HCT116 (cell line): ENCODE data around the gene FAM228B. TPM values are rescaled to one million over a fixed set of nuclear protein-coding genes. Genes with fewer than 3 reads are reported as not detected.

Experiments
- ATAC-seq: fragments of 200-7000 bp; cut with Tn5 transposase; 2 replicates; pipeline ENCODE4 v1.9.1; 2020; ENCODE audit warnings: mild to moderate bottlenecking, moderate library complexity
- BruUV-seq: library from RNA; stranded (reverse); fragments of 400-500 nt; replicated peaks from 2 replicates; lab custom pipeline; 2021; lab: Mats Ljungman, UMichigan
- CTCF ChIA-PET: fragments of 300-600 bp; sonication (Branson Sonifier 250); formaldehyde crosslinking; loops from one replicate; lab custom pipeline; 2021; ENCODE audit warnings: antibody characterized with exemption; lab: Charles Lee
- POLR2A ChIA-PET: fragments of 300-600, 350-600 bp; sonication (Branson Sonifier 250); formaldehyde crosslinking; loops from one replicate; lab custom pipeline; 2021; ENCODE audit warnings: antibody characterized with exemption; lab: Charles Lee
- RAD21 ChIA-PET, 2 experiments: fragments of 300-600 bp; sonication (Branson Sonifier 250); formaldehyde crosslinking; loops; one replicate each; lab custom pipeline; 2023; ENCODE audit warnings: low total read pairs in 2 of 2; ENCODE audit not compliant: uncharacterized antibody in 2 of 2, unreplicated experiment in 2 of 2, low non-redundant PET in 1 of 2; lab: Charles Lee
- DNase-seq: peaks from one replicate; pipeline ENCODE4 v3.0.0-alpha.2; 2010; ENCODE audit warnings: low read depth, low spot score
- H2AFZ ChIP-seq: fragments of 200-600 bp; shearing (Covaris generic), sonication (generic); 2 replicates; pipeline ENCODE4 v1.6.1; 2017; ENCODE audit warnings: low read depth, mixed run types, mixed read lengths, antibody characterized with exemption, low read length; ENCODE audit not compliant: poor library complexity, severe bottlenecking
- H3K27ac ChIP-seq: 2 replicates; pipeline ENCODE4 v1.5.1; 2012; ENCODE audit warnings: low read depth, low read length
- H3K27me3 ChIP-seq: fragments of 200-600 bp; sonication (generic); 2 replicates; pipeline ENCODE4 v1.6.1; 2016; ENCODE audit warnings: mixed run types, low read length, mixed read lengths; ENCODE audit not compliant: insufficient read depth
- H3K36me3 ChIP-seq, 2 experiments: fragments of 200-500 bp in 1 of 2; fragments of 200-600 bp in 1 of 2; sonication (Bioruptor generic) in 1 of 2; sonication (generic) in 1 of 2; 2 replicates each; pipeline versions ENCODE4 v1.5.1 to v1.6.1; 2014 to 2016; ENCODE audit warnings: low read length in 2 of 2, inconsistent platforms in 1 of 2, mixed read lengths in 1 of 2, mixed run types in 1 of 2; ENCODE audit not compliant: insufficient read depth in 2 of 2, control insufficient read depth in 1 of 2
- H3K4me1 ChIP-seq, 2 experiments: fragments of 200-600 bp in 1 of 2; sonication (generic) in 1 of 2; 2 replicates each; pipeline versions ENCODE4 v1.5.1 to v1.6.1; 2012 to 2017; ENCODE audit warnings: low read length in 2 of 2, inconsistent platforms in 1 of 2, mild to moderate bottlenecking in 1 of 2, mixed read lengths in 1 of 2, mixed run types in 1 of 2, moderate library complexity in 1 of 2; ENCODE audit not compliant: insufficient read depth in 2 of 2, control insufficient read depth in 1 of 2
- H3K4me2 ChIP-seq: fragments of 200-600 bp; sonication (generic); 2 replicates; pipeline ENCODE4 v1.6.1; 2017; ENCODE audit warnings: mixed run types, low read length, mixed read lengths
- H3K4me3 ChIP-seq, 2 experiments: fragments of 200-600 bp in 1 of 2; sonication (generic) in 1 of 2; replicated peaks in 1 of 2; 2 replicates each; pipeline ENCODE4 v1.5.1; 2011 to 2016; ENCODE audit warnings: low read length in 2 of 2, control low read depth in 1 of 2, low read depth in 1 of 2, mild to moderate bottlenecking in 1 of 2, mixed read lengths in 1 of 2, mixed run types in 1 of 2
- H3K79me2 ChIP-seq: fragments of 200-600 bp; sonication (generic); 2 replicates; pipeline ENCODE4 v1.6.1; 2017; ENCODE audit warnings: mild to moderate bottlenecking, mixed run types, low read length, moderate library complexity, mixed read lengths; ENCODE audit not compliant: insufficient read depth
- H3K9ac ChIP-seq: fragments of 200-600 bp; sonication (generic); 2 replicates; pipeline ENCODE4 v1.6.1; 2016; ENCODE audit warnings: low read length, mixed read lengths
- H3K9me2 ChIP-seq: fragments of 200-600 bp; sonication (generic), shearing (Covaris generic); 2 replicates; pipeline ENCODE4 v1.6.1; 2017; ENCODE audit warnings: mixed run types, mild to moderate bottlenecking, moderate library complexity; ENCODE audit not compliant: insufficient read depth
- H3K9me3 ChIP-seq, 2 experiments: fragments of 200-500 bp in 1 of 2; fragments of 200-600 bp in 1 of 2; sonication (Bioruptor generic) in 1 of 2; sonication (generic) in 1 of 2; 2 replicates each; pipeline ENCODE4 v1.6.1; 2014 to 2017; ENCODE audit warnings: low read length in 2 of 2, mixed read lengths in 2 of 2, inconsistent platforms in 1 of 2, low read depth in 1 of 2, mild to moderate bottlenecking in 1 of 2, mixed run types in 1 of 2, moderate library complexity in 1 of 2; ENCODE audit not compliant: control insufficient read depth in 1 of 2, insufficient read depth in 1 of 2
- H4K20me1 ChIP-seq: fragments of 200-600 bp; sonication (generic), shearing (Covaris generic); 2 replicates; pipeline ENCODE4 v1.6.1; 2017; ENCODE audit warnings: mixed run types, mild to moderate bottlenecking, moderate library complexity; ENCODE audit not compliant: insufficient read depth
- ATF3 ChIP-seq: IDR thresholded peaks from 2 replicates; pipeline ENCODE4 v1.6.1; 2012
- CTCF ChIP-seq, 3 experiments: fragments of 200-600 bp in 1 of 3; sonication (generic) in 1 of 3; IDR thresholded peaks in 2 of 3; conservative IDR thresholded peaks in 1 of 3; 2 replicates each; pipeline ENCODE4 v1.5.1; 2012 to 2017; ENCODE audit warnings: low read depth in 2 of 3, low read length in 2 of 3, antibody characterized with exemption in 1 of 3, borderline replicate concordance in 1 of 3, control low read depth in 1 of 3, mild to moderate bottlenecking in 1 of 3, mixed read lengths in 1 of 3, mixed run types in 1 of 3, moderate library complexity in 1 of 3; ENCODE audit not compliant: insufficient read depth in 1 of 3
- EGR1 ChIP-seq: IDR thresholded peaks from 2 replicates; pipeline ENCODE4 v1.6.1; 2012; ENCODE audit warnings: low read depth
- ELF1 ChIP-seq: IDR thresholded peaks from 2 replicates; pipeline ENCODE4 v1.6.1; 2012; ENCODE audit warnings: low read depth, borderline replicate concordance
- POLR2A ChIP-seq: IDR thresholded peaks from 2 replicates; pipeline ENCODE4 v1.7.0; 2011; ENCODE audit warnings: borderline replicate concordance; ENCODE audit not compliant: insufficient read depth, insufficient read length; ENCODE audit errors: extremely low read depth
- POLR2AphosphoS5 ChIP-seq: IDR thresholded peaks from 2 replicates; pipeline ENCODE4 v1.6.1; 2011; ENCODE audit warnings: mild to moderate bottlenecking, low read depth, low read length, moderate library complexity
- REST ChIP-seq: IDR thresholded peaks from 2 replicates; pipeline ENCODE4 v1.6.1; 2012; ENCODE audit warnings: low read depth
- SIN3A ChIP-seq: IDR thresholded peaks from 2 replicates; pipeline ENCODE4 v1.6.1; 2012; ENCODE audit warnings: low read depth
- SRF ChIP-seq: IDR thresholded peaks from 2 replicates; pipeline ENCODE4 v1.6.1; 2012; ENCODE audit warnings: low read depth
- TCF7L2 ChIP-seq: IDR thresholded peaks from 2 replicates; pipeline ENCODE4 v1.7.0; 2011; ENCODE audit warnings: borderline replicate concordance, inconsistent platforms; ENCODE audit not compliant: insufficient read depth, insufficient read length; ENCODE audit errors: extremely low read depth
- YY1 ChIP-seq: IDR thresholded peaks from 2 replicates; pipeline ENCODE4 v1.6.1; 2011; ENCODE audit warnings: low read length, low read depth, moderate library complexity, mild to moderate bottlenecking; ENCODE audit not compliant: insufficient replicate concordance; ENCODE audit errors: extremely low read depth
- ZFX ChIP-seq: fragments of 450-650 bp; IDR thresholded peaks from 2 replicates; pipeline ENCODE4 v1.6.1; 2017
- intact Hi-C: fragments of 100-400 bp; cut with micrococcal nuclease; formaldehyde crosslinking; loops from 2 replicates; pipeline ENCODE4 v1.10.0; 2022
- total RNA-seq: library from RNA; stranded (reverse); gene quantifications from one replicate; pipeline ENCODE4 v1.2.1, GENCODE V29; 2021; ENCODE audit not compliant: unreplicated experiment

The FAM228B gene
- total RNA-seq, 1 experiment from 2014 or later: 5.6 TPM

GRCh38 chr2:24084386-24085199, 38.7 kb upstream of the FAM228B start, which contains the start of gene TP53I3:
TSS of gene TP53I3 (minus strand) at chr2:24084834. CDS start at chr2:24084326, 508 bp downstream.
- ATAC-seq (peak; percentile 91), DNase-seq (peak; percentile 74)
- POLR2A ChIA-PET: interaction anchor here (0.7 to 3.3 kb wide), 9 partner anchors 8 to 260 kb away, joined by 3 to 19 read pairs (median 5); partner anchors contain the start of genes ATAD2B, FAM228B, SF3B6 and WDCP
- Histone ChIP-seq H2AFZ (peak within 1 kb of the TSS; percentile 88), H3K9me3 (no peaks in the 10 kb centered on the region), H3K27ac (peak within 1 kb of the TSS; percentile 95), H3K79me2 (no peaks in the 10 kb centered on the region), H3K9ac (peak within 1 kb of the TSS; percentile 68), H4K20me1 (no peaks in the 10 kb centered on the region), H3K27me3 (no peaks in the 10 kb centered on the region), H3K4me1 (peaks cover 11 to 20% of the 10 kb centered on the region in 2 experiments), H3K36me3 (no peaks in the 10 kb centered on the region; a peak in 1 of 4 replicates), H3K4me3 (peak within 1 kb of the TSS; percentile 71 to 72), H3K4me2 (peak within 1 kb of the TSS; percentile 83), H3K9me2 (no peaks in the 10 kb centered on the region)
- RAD21 ChIA-PET: interaction anchor here (1.0 to 1.8 kb wide), 2 partner anchors 157 to 158 kb away, joined by 5 to 9 read pairs; partner anchors contain the start of gene ATAD2B (in 2 of the 2)
- BruUV-seq: no TSS peak
- intact Hi-C loops: loop anchor here (1.0 to 5.0 kb wide), 7 partner anchors 8 to 298 kb away; partner anchors contain the start of genes ATAD2B, FAM228B, PFN4 and SF3B6
- CTCF ChIA-PET: interaction anchor here (1.0 to 3.4 kb wide), 14 partner anchors 8 to 300 kb away, joined by 3 to 29 read pairs (median 5); partner anchors contain the start of genes ATAD2B, SF3B6 and WDCP
- no peak for TF ChIP-seq TCF7L2
- TF ChIP-seq SIN3A: no peak
- no peak for TF ChIP-seq EGR1
- peak; percentile 69 for TF ChIP-seq YY1
- no peak for TF ChIP-seq ELF1
- no peak for TF ChIP-seq ATF3
- peak; percentile 91 for TF ChIP-seq POLR2AphosphoS5
- peak; percentile 48 for TF ChIP-seq POLR2A
- no peak for TF ChIP-seq REST
- peak; percentile 28; the same call in 1 of the 2 replicates for TF ChIP-seq ZFX
- no peak for TF ChIP-seq SRF
- peak in 2 of 3 experiments; percentile 84 to 94; a peak in 4 of 6 replicates for TF ChIP-seq CTCF (IDR thresholded peaks at IDR 0.05 in 2 of 3, conservative IDR thresholded peaks at IDR 0.05 in 1 of 3; ENCODE audit: borderline replicate concordance in 1 of 3, insufficient read depth in 1 of 3, low read depth in 2 of 3, low read length in 2 of 3)
